ENCODE data around the gene FAM222A. TPM values are rescaled to one million over a fixed set of nuclear protein-coding genes. Genes with fewer than 3 reads are reported as not detected.

The FAM222A gene
- total RNA-seq, 1 experiment from 2014 or later: 3.1 TPM

DNA sequence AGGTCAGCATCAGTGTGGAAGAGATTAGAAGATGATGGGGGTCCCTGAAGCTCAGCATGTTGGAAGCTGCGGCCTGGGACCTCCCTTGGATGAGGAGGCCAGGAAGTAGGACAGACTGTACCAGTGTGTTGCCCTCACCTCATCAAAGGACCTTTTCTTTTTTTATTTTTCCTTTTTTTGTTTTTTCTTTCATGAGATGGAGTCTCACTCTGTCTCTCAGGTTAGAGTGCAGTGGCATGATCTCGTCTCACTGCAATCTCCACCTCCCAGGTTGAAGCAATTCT is 16.4 kb upstream of the FAM222A start:
- TF ChIP-seq EZH2 (IDR thresholded peaks at IDR 0.05; ENCODE audit: low read depth) (no peak), CTCF (conservative IDR thresholded peaks at IDR 0.05) (no peak)
- POLR2A ChIA-PET (ENCODE audit: unreplicated experiment): no interaction called here
- Histone ChIP-seq H3K9me2 (ENCODE audit: insufficient read depth) (no peaks in the 10 kb centered on the region), H3K36me3 (ENCODE audit: low read depth) (no peaks in the 10 kb centered on the region), H3K4me2 (no peak overlapping the region), H3K4me1 (replicated peaks; ENCODE audit: insufficient read depth) (no peaks in the 10 kb centered on the region; the same call in 1 of the 2 replicates), H3K27ac (no peak overlapping the region), H4K20me1 (ENCODE audit: insufficient read depth) (no peaks in the 10 kb centered on the region), H3K9me3 (ENCODE audit: insufficient read depth, low read depth) (no peaks in the 10 kb centered on the region), H3K79me2 (ENCODE audit: low read depth) (no peaks in the 10 kb centered on the region), H3K27me3 (ENCODE audit: insufficient read depth, low read depth) (0 out of 2 replicates have a peak, but pooled peaks cover 15% of the 10 kb centered on the region), H2AFZ (no peak overlapping the region), H3F3A (ENCODE audit: insufficient read depth, low read depth) (peaks cover 6% of the 10 kb centered on the region; the same call in 1 of the 2 replicates), H3K4me3 (no peak overlapping the region)
- BruUV-seq (replicated peaks): no TSS peak
- no peak for DNase-seq
- intact Hi-C loops (cut with micrococcal nuclease; ENCODE audit: unreplicated experiment): no loop called here
- CTCF ChIA-PET: no interaction called here

- no TSS peak for BruUV-seq (replicated peaks)
Measured at GRCh38 chr12:109697877-109698468, 15.7 kb upstream of the FAM222A start.

GRCh38 chr12:109698820-109699219 is 14.8 kb upstream of the FAM222A start:
- POLR2A ChIA-PET (ENCODE audit: unreplicated experiment): no interaction called here
- Histone ChIP-seq H3F3A (ENCODE audit: insufficient read depth, low read depth) (peaks cover under 1% of the 10 kb centered on the region; the same call in 1 of the 2 replicates), H3K4me1 (replicated peaks; ENCODE audit: insufficient read depth) (no peaks in the 10 kb centered on the region; the same call in 1 of the 2 replicates), H3K36me3 (ENCODE audit: low read depth) (no peaks in the 10 kb centered on the region), H3K9me2 (ENCODE audit: insufficient read depth) (no peaks in the 10 kb centered on the region), H2AFZ (no peak overlapping the region), H3K9me3 (ENCODE audit: insufficient read depth, low read depth) (no peaks in the 10 kb centered on the region), H3K4me2 (no peak overlapping the region), H3K27me3 (ENCODE audit: insufficient read depth, low read depth) (0 out of 2 replicates have a peak, but pooled peaks cover 4% of the 10 kb centered on the region), H3K79me2 (ENCODE audit: low read depth) (no peaks in the 10 kb centered on the region), H3K27ac (no peak overlapping the region), H3K4me3 (no peak overlapping the region), H4K20me1 (ENCODE audit: insufficient read depth) (no peaks in the 10 kb centered on the region)
- intact Hi-C loops (cut with micrococcal nuclease; ENCODE audit: unreplicated experiment): no loop called here
- CTCF ChIA-PET: no interaction called here
- DNase-seq: no peak
- TF ChIP-seq CTCF (conservative IDR thresholded peaks at IDR 0.05): no peak
- TF ChIP-seq EZH2 (IDR thresholded peaks at IDR 0.05; ENCODE audit: low read depth): no peak
- BruUV-seq (replicated peaks): no TSS peak

More at GRCh38 chr12:109697877-109698468, 15.7 kb upstream of the FAM222A start:
- Histone ChIP-seq H3K27ac (no peak overlapping the region), H3K9me2 (ENCODE audit: insufficient read depth) (no peaks in the 10 kb centered on the region), H3K36me3 (ENCODE audit: low read depth) (no peaks in the 10 kb centered on the region), H3K4me3 (no peak overlapping the region), H3K27me3 (ENCODE audit: insufficient read depth, low read depth) (0 out of 2 replicates have a peak, but pooled peaks cover 8% of the 10 kb centered on the region), H3K79me2 (ENCODE audit: low read depth) (no peaks in the 10 kb centered on the region), H3K4me2 (no peak overlapping the region), H3F3A (ENCODE audit: insufficient read depth, low read depth) (peaks cover 6% of the 10 kb centered on the region; the same call in 1 of the 2 replicates), H3K9me3 (ENCODE audit: insufficient read depth, low read depth) (no peaks in the 10 kb centered on the region), H2AFZ (no peak overlapping the region), H4K20me1 (ENCODE audit: insufficient read depth) (no peaks in the 10 kb centered on the region), H3K4me1 (replicated peaks; ENCODE audit: insufficient read depth) (no peaks in the 10 kb centered on the region; the same call in 1 of the 2 replicates)
- DNase-seq: no peak
- ChIA-PET CTCF (no interaction called here), POLR2A (ENCODE audit: unreplicated experiment) (no interaction called here)
- no peak for TF ChIP-seq EZH2 (IDR thresholded peaks at IDR 0.05; ENCODE audit: low read depth)
- no peak for TF ChIP-seq CTCF (conservative IDR thresholded peaks at IDR 0.05)
- intact Hi-C loops (cut with micrococcal nuclease; ENCODE audit: unreplicated experiment): no loop called here

Data from PC-9 (cell line).